GM21619 (cell line): ENCODE measurements around the gene SLC25A34.

Source experiments
- ATAC-seq: cut with Tn5 transposase; IDR thresholded peaks from one replicate; pipeline ENCODE4 v1.9.1; 2021; ENCODE audit not compliant: unreplicated experiment

SLC25A34 gene

GRCh38 chr1:15712168-15712567, 23.9 kb upstream of the SLC25A34 start:
- no peak for ATAC-seq

- ATAC-seq, result no peak
Measured at GRCh38 chr1:15714406-15715136, 21.5 kb upstream of the SLC25A34 start.

DNA sequence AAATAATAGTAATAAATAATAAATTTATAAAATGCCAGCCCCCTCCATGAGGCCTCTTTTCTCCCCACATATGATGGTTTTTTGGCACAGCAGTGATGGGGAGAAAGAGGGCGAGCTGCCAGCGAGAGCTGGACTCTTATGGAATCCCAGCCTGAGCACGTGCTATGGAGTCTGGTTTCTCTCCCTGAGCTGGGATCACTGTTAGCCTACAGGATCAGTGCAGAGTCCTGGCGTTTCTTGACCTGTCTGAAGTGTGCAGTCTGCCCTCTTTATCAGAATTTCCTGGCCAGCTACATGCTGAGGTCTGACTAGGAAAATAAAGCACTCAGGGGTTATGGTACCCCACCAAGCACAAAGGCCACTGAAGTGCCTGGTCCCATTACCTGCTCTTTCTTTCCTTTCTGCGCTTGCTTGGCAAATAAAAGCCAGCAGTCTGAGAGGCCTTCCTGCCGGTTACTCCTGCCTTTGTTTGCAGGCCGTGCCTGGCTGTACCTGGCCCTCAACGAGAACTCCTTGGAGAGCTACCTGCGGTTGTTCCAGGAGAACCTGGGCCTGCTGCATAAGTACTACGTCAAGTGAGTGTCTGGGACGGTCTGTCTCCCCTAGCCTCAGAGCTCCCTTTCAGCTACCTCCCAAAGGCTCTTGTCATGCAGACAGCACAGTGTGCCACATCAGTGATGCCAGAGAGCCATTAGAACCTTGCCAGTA, 18.5 kb upstream of the SLC25A34 start:
- no peak for ATAC-seq

GRCh38 chr1:15718199-15718601, 17.9 kb upstream of the SLC25A34 start:
- ATAC-seq, result no peak

- ATAC-seq, result no peak
Measured at GRCh38 chr1:15719381-15720120, 16.5 kb upstream of the SLC25A34 start.

DNA sequence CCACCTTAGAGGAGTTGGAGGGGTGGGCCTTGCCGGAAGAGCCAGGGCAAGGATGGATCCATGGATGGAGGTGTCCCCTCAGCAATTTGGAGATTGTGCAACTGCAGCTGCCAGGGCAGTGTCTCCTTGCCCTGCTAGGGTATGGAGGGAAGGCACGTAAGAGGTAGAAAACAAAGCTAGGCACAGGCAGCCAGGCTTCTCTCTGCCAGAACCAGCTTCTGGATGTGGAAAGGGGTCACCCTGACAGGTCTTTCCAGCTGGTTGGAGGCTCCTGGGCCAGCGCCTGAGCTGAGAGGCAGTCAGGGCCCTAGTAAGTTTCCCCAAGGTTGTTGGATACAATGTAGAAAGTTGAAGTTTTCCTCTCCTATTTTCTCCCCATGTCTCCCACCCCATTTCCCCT, 15.2 kb upstream of the SLC25A34 start:
- no peak for ATAC-seq

GRCh38 chr1:15722411-15722810, 13.6 kb upstream of the SLC25A34 start:
- no peak for ATAC-seq

DNA sequence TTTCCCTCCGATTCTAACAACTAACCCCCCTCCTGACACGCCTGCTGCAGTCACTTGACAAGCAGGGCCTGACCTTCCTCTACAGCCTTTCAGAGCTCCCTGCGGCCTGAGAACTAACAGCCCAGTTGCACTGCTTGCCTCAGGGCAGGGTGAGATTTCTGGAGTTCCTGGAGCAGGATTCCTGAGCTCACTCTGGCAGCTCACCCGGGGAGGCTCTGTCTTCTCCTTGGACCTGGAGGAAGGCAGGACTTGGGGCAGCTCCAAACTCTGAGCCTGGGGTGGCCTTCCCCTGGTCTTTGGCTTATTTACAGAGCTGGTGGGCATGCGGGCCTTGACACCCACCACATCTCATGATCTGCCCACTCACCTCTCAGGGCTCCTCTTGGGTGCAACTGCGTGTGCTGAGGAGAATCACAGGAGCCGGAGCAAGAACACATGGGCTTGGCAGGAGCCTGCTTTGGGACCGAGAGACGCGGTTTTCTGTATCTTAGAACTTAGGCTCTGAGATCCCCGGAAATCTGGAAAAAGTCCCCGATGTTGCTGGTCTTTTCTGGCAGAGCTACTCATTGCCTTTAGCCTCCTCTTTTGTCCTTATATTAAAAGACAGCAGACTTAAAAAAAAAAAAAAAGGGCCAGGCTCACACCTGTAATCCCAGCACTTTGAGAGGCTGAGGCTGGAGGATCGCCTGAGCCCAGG, 13.1 kb upstream of the SLC25A34 start:
- no peak for ATAC-seq

GRCh38 chr1:15723631-15724246, 12.3 kb upstream of the SLC25A34 start:
- no peak for ATAC-seq

DNA sequence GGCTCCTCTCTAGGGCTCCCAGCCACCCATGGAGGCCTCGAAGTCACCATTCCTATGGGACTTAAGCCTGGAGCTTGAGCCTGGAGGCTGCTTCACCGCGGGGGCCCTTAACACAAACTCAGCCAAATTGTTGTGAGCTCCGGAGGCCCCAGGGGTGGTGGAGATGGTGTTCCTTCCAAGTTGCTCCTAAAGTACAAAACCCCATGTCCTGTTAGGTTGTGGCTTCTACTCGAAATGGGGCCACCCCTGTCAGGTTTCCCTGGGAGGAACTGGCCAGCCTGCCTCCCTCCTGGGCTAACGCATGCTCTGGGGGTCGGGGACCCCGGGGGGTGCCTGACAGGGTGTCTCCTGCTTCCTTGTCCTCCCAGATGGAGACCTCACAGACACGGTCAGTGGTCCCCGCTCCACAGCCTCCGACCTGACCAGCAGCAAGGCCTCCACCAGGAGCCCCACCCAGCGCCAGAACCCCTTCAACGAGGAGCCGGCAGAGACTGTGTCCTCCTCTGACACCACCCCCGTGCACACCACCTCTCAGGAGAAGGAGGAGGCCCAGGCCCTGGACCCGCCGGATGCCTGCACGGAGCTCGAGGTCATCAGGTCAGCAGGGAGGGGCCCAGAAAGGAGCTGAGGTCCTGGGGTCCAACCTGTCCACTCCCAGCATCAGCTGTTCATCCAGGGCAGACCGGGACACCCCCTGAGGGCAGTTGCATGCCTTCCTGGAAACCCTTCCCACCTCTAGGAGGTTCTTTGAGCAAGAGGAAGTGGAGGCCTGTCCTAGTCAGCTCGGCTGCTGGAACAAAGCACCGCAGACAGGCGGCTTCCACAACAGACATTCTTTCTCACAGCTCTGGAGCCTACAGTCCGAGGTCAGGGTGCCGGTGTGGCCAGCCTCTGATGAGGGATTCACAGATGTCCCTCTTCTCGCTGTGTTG, 10.8 kb upstream of the SLC25A34 start:
- ATAC-seq, result no peak

GRCh38 chr1:15726508-15726907, 9.6 kb upstream of the SLC25A34 start:
- ATAC-seq, result no peak

GRCh38 chr1:15727021-15727420, 9.0 kb upstream of the SLC25A34 start:
- no peak for ATAC-seq

DNA sequence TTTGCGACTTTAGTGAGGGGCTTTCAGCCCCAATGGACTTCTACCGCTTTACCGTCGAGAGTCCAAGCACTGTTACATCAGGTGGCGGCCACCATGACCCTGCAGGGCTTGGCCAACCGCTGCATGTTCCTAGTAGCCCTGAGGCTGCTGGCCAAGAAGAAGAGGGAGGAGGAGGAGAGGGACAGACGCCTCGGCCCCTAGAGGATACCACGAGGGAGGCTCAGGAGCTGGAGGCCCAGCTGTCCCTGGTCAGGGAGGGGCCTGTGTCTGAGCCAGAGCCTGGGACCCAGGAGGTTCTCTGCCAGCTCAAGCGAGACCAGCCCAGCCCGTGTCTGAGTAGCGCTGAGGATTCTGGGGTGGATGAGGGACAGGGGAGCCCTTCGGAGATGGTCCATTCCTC, 8.6 kb upstream of the SLC25A34 start:
- no peak for ATAC-seq

- ATAC-seq, result no peak
Measured at GRCh38 chr1:15727866-15728534, 8.1 kb upstream of the SLC25A34 start.

- ATAC-seq, result no peak
Measured at GRCh38 chr1:15728937-15729657, 7.0 kb upstream of the SLC25A34 start.

DNA sequence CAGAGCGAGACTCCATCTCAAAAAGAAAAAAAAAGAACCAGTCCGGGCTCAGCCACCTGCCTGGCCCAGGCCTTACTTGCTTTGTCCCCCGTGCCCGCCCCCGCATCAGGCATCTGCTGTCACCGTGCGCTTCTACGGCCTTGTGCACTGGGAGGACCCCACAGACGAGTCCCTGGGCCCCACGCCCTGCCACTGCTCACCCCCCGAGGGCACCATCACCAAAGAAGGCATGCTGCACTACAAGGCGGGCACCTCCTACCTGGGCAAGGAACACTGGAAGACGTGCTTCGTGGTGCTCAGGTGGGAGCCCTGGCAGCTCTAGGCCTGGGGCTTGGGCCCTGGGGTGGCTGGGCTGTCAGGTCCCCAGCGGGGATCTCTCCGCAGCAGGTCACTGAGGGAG, 5.6 kb upstream of the SLC25A34 start:
- ATAC-seq, result no peak

DNA sequence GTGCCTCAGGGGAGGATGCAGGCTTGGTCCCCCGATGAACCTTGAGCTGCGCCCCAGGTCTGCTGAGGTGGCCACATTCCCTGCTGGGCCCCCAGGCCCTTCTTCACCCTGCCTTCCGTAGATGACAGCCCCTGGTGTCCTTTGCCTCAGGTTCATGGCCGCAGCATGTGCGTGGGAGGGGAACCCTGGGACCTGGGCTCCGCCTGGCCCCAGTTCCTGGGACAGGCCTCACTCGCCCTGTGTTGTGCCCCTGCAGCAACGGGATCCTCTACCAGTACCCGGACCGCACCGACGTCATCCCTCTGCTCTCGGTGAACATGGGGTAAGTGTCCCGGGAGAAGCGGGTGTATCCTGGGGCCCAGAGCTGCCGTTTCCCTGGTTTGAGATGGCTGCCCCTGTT, 5.1 kb upstream of the SLC25A34 start:
- ATAC-seq, result no peak
